DOHH2 (cell line): ENCODE results near the gene SHISA7.

Experiments
- CTCF ChIP-seq: fragments of 200-600 bp; sonication (generic); IDR thresholded peaks from one replicate; pipeline ENCODE4 v1.5.1; 2014; ENCODE audit warnings: antibody characterized with exemption, mild to moderate bottlenecking, low read depth, low read length; ENCODE audit not compliant: poor library complexity, severe bottlenecking
- EZH2phosphoT487 ChIP-seq: fragments of 200-600 bp; sonication (generic); IDR thresholded peaks from 2 replicates; pipeline ENCODE4 v1.6.1; 2017; ENCODE audit warnings: borderline replicate concordance, mild to moderate bottlenecking, antibody characterized with exemption, low read length, moderate library complexity, mixed read lengths

DNA sequence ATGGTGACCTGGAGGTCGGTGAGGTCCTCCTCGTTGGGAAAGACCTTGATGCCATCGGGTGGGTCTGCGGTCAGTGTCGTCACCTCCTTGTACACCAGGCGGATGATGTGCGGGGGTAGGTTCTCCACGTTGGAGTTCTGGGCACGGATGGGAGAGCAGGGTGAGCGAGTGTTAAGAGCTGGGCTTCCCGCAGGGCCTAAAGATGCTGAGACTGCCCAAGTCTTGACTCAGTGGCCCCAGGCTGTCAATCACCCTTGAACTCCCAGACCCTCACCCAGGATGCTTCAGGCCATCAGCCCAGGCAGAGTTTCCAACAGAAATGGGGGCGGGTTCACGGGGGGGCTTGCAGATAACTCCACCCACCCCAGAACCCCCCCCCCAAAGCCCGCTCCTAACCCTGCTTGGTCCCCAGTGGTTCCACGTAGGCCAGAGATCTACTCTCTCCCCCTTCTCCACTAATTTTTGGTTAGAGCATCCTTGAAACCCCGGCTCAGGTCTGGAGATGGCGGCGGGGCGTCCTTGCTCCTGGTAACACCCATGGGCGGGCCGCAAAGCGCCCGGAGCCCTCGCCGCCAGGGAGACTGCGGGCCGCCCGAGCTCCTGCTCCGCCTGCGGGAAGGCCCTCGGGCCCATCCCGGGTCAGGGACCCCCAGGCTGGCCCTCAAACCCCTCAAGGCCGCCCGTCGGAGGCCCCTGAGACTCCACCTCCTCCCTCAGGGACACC is 36.1 kb downstream of the SHISA7 start:
- TF ChIP-seq CTCF (no peak), EZH2phosphoT487 (no peak)
